Measurements from ENCODE around the gene ADIPOR2. TPM values are rescaled to one million over a fixed set of nuclear protein-coding genes. Genes with fewer than 3 reads are reported as not detected.

ADIPOR2 gene
- total RNA-seq, 1 donor from 2014 or later, result 43.0 TPM

GRCh38 chr12:1670358-1671268 is 20.3 kb upstream of the ADIPOR2 start:
- no peak for ATAC-seq (ENCODE audit: low read depth)
- no peak for DNase-seq
- peaks cover 19% of the 10 kb centered on the region for H3K4me1 Mint-ChIP-seq
- no peaks in the 10 kb centered on the region for H3K9me3 Mint-ChIP-seq
- no peaks in the 10 kb centered on the region for H3K27me3 Mint-ChIP-seq
- no peak for TF ChIP-seq CTCF (IDR thresholded peaks at IDR 0.05)
- no peak overlapping the region for H3K4me3 Mint-ChIP-seq
- ChIA-PET POLR2A (interaction anchor here (0.6 to 1.2 kb wide), 3 partner anchors 20 to 546 kb away, joined by 3 to 4 read pairs (median 4); no protein-coding TSS in a partner anchor), CTCF (interaction anchor here (0.9 to 1.5 kb wide), 3 partner anchors 17 to 120 kb away, joined by 3 to 6 read pairs (median 5); no protein-coding TSS in a partner anchor)
- intact Hi-C loops (cut with micrococcal nuclease), result no loop called here
- H3K27ac Mint-ChIP-seq, result no peak overlapping the region
- no peaks in the 10 kb centered on the region for H3K36me3 Mint-ChIP-seq (ENCODE audit: low read depth)

- ATAC-seq (ENCODE audit: low read depth), result no peak
- no peaks in the 10 kb centered on the region for H3K4me1 Mint-ChIP-seq
- peaks cover 4% of the 10 kb centered on the region for H3K27me3 Mint-ChIP-seq
- ChIA-PET CTCF (no interaction called here), POLR2A (no interaction called here)
- no peak overlapping the region for H3K4me3 Mint-ChIP-seq
- no peak for DNase-seq
- TF ChIP-seq CTCF (IDR thresholded peaks at IDR 0.05), result no peak
- no peak overlapping the region for H3K27ac Mint-ChIP-seq
- intact Hi-C loops (cut with micrococcal nuclease), result no loop called here
- H3K9me3 Mint-ChIP-seq, result no peaks in the 10 kb centered on the region
- no peaks in the 10 kb centered on the region for H3K36me3 Mint-ChIP-seq (ENCODE audit: low read depth)
Measured at GRCh38 chr12:1676043-1676442, 14.8 kb upstream of the ADIPOR2 start.

GRCh38 chr12:1680804-1681492 is 9.9 kb upstream of the ADIPOR2 start:
- ChIA-PET CTCF (interaction anchor here (0.9 kb wide), 1 partner anchor 110 kb away, joined by 3 read pairs; no protein-coding TSS in a partner anchor), POLR2A (interaction anchor here (2.1 kb wide), 1 partner anchor 10 kb away, joined by 5 read pairs; the partner anchor contains the start of gene ADIPOR2)
- Mint-ChIP-seq H3K4me3 (no peak overlapping the region), H3K9me3 (no peaks in the 10 kb centered on the region), H3K27ac (no peak overlapping the region), H3K36me3 (ENCODE audit: low read depth) (no peaks in the 10 kb centered on the region), H3K4me1 (no peaks in the 10 kb centered on the region), H3K27me3 (peaks cover 6% of the 10 kb centered on the region)
- no peak for TF ChIP-seq CTCF (IDR thresholded peaks at IDR 0.05)
- ATAC-seq (ENCODE audit: low read depth), result no peak
- no peak for DNase-seq
- intact Hi-C loops (cut with micrococcal nuclease), result no loop called here

GRCh38 chr12:1681493-1681807 is 9.4 kb upstream of the ADIPOR2 start:
- Mint-ChIP-seq H3K9me3 (no peaks in the 10 kb centered on the region), H3K4me1 (no peaks in the 10 kb centered on the region), H3K27ac (no peak overlapping the region), H3K36me3 (ENCODE audit: low read depth) (no peaks in the 10 kb centered on the region), H3K27me3 (peaks cover 9% of the 10 kb centered on the region), H3K4me3 (no peak overlapping the region)
- ChIA-PET CTCF (interaction anchor here (0.9 kb wide), 1 partner anchor 110 kb away, joined by 3 read pairs; no protein-coding TSS in a partner anchor), POLR2A (interaction anchor here (2.1 kb wide), 1 partner anchor 9 kb away, joined by 5 read pairs; the partner anchor contains the start of gene ADIPOR2)
- intact Hi-C loops (cut with micrococcal nuclease), result no loop called here
- ATAC-seq (ENCODE audit: low read depth) (no peak), DNase-seq (no peak)
- TF ChIP-seq CTCF (IDR thresholded peaks at IDR 0.05), result no peak

Measured in activated B cell treated with CpG ODN at 0.5 μM for 24 hours (primary cell).